ENCODE data around the gene PARL.

- TF ChIP-seq CTCF (IDR thresholded peaks at IDR 0.05) (no peak), POLR2A (IDR thresholded peaks at IDR 0.05) (no peak)
These were observed 48.5 kb upstream of the PARL start for GRCh38 chr3:183933160-183933559.
